Uterus (tissue), 4 donors: ENCODE data around the gene CHRD. TPM values are rescaled to one million over a fixed set of nuclear protein-coding genes. Genes with fewer than 3 reads are reported as not detected.

Experiments
- DNase-seq, 2 donors: peaks; one replicate each; pipeline ENCODE4 v3.0.0-alpha.2; 2019 to 2020
- H3K27ac ChIP-seq, 2 donors: fragments of 200-600 bp; sonication (generic); 1 replicate in 1 of 2; 2 replicates in 1 of 2; pipeline ENCODE4 v1.5.1; 2016 to 2018
- H3K27me3 ChIP-seq, 2 donors: fragments of 200-600 bp; sonication (generic); one replicate each; pipeline ENCODE4 v1.5.1; 2018 to 2019; ENCODE audit warnings: control low read depth in 1 of 2
- H3K36me3 ChIP-seq, 2 donors: fragments of 200-600 bp; sonication (generic); one replicate each; pipeline ENCODE4 v1.5.1; 2019; ENCODE audit warnings: control low read depth in 1 of 2
- H3K4me1 ChIP-seq, 2 donors: fragments of 200-600 bp; sonication (generic); one replicate each; pipeline ENCODE4 v1.5.1; 2018 to 2019; ENCODE audit warnings: control low read depth in 1 of 2
- H3K4me3 ChIP-seq, 2 donors: fragments of 200-600 bp; sonication (generic); 1 replicate in 1 of 2; 2 replicates in 1 of 2; pipeline ENCODE4 v1.5.1; 2018 to 2019; ENCODE audit warnings: mild to moderate bottlenecking in 1 of 2
- H3K9me3 ChIP-seq, 2 donors: fragments of 200-600 bp; sonication (generic); one replicate each; pipeline ENCODE4 v1.5.1; 2019; ENCODE audit warnings: control low read depth in 1 of 2
- CTCF ChIP-seq, 4 experiments: fragments of 200-600 bp in 2 of 4; fragments of 450-650 bp in 2 of 4; sonication (generic) in 2 of 4; IDR thresholded peaks; one replicate each; pipeline ENCODE4 v1.5.1; 2016 to 2019; ENCODE audit warnings: antibody characterized with exemption in 4 of 4, mild to moderate bottlenecking in 2 of 4, moderate library complexity in 1 of 4
- POLR2A ChIP-seq, 2 donors: fragments of 450-650 bp; IDR thresholded peaks; one replicate each; pipeline ENCODE4 v1.6.1; 2016; ENCODE audit warnings: antibody characterized with exemption in 2 of 2, mild to moderate bottlenecking in 1 of 2, moderate library complexity in 1 of 2
- intact Hi-C: fragments of 100-400 bp; cut with DNase I; formaldehyde crosslinking; loops from one replicate; pipeline ENCODE4 v1.15.1; 2023; ENCODE audit warnings: low total_unique reads
- total RNA-seq, 4 donors: library from RNA; depleted of rRNA in 3 of 4; stranded (reverse); fragments of >200 nt in 3 of 4; gene quantifications; one replicate each; pipeline versions ENCODE4 v1.1.0 to v1.2.4, GENCODE V29; 2014 to 2023
- donor health status: DM: yes; HTN: yes; CAD: no.

The CHRD gene
- total RNA-seq, 4 donors from 2014 or later, result 15.9 to 57.1 (median 30.7) TPM

DNA sequence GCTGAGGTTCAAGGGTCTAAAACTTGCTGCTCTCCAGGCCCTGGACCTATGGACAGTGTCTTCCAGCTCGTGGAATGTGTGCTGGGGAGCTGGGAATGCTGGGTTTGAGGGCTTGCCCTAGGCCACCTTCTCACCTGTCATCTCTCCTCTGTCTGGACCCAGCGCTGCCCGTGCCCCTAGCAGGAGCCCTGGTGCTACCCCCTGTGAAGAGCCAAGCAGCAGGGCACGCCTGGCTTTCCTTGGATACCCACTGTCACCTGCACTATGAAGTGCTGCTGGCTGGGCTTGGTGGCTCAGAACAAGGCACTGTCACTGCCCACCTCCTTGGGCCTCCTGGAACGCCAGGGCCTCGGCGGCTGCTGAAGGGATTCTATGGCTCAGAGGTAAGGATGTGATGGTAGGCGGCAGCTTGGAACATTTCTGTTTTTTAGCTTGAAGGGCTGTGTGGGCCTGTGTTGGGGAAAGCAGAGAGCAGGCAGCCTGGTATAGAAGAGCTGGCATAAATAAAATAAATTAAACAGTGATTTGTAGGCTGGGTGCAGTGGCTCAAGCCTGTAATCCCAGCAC lies 5.1 kb downstream of the CHRD start:
- Histone ChIP-seq H3K4me3 (no peak overlapping the region), H3K9me3 (no peaks in the 10 kb centered on the region), H3K27me3 (no peaks in the 10 kb centered on the region), H3K4me1 (no peaks in the 10 kb centered on the region), H3K36me3 (no peaks in the 10 kb centered on the region), H3K27ac (no peak overlapping the region)
- TF ChIP-seq CTCF (IDR thresholded peaks at IDR 0.05), result no peak
- TF ChIP-seq POLR2A (IDR thresholded peaks at IDR 0.05), result no peak
- intact Hi-C loops, result no loop called here
- DNase-seq, result no peak

DNA sequence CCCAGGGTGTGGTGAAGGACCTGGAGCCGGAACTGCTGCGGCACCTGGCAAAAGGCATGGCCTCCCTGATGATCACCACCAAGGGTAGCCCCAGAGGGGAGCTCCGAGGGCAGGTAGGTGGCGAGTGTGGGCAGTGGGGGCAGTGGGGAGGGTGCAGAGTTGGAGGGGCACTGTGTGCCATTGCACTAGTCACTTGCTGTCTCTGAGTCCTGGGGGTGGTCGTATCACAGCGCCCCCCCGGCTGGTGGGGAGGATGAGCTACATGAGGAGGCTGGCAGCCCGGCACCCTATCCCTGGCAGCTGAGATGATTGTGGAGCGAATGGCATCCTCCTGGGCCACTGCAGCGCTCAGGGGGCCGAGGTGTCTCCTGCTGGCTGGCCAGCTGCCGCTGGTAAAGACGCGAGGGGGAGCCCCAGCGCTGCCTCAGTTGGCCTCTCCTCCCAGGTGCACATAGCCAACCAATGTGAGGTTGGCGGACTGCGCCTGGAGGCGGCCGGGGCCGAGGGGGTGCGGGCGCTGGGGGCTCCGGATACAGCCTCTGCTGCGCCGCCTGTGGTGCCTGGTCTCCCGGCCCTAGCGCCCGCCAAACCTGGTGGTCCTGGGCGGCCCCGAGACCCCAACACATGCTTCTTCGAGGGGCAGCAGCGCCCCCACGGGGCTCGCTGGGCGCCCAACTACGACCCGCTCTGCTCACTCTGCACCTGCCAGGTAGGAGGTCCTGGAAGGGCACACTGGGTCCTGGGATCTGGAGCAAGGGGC lies 6.4 kb downstream of the CHRD start:
- no peak for TF ChIP-seq CTCF (IDR thresholded peaks at IDR 0.05)
- TF ChIP-seq POLR2A (IDR thresholded peaks at IDR 0.05), result no peak
- Histone ChIP-seq H3K27ac (no peak overlapping the region), H3K4me1 (no peaks in the 10 kb centered on the region), H3K27me3 (no peaks in the 10 kb centered on the region), H3K4me3 (no peak overlapping the region), H3K9me3 (no peaks in the 10 kb centered on the region), H3K36me3 (no peaks in the 10 kb centered on the region)
- intact Hi-C loops, result no loop called here
- DNase-seq, result no peak

- Histone ChIP-seq H3K4me3 (no peak overlapping the region), H3K4me1 (no peaks in the 10 kb centered on the region), H3K9me3 (no peaks in the 10 kb centered on the region), H3K27me3 (no peaks in the 10 kb centered on the region), H3K36me3 (no peaks in the 10 kb centered on the region), H3K27ac (no peak overlapping the region)
- TF ChIP-seq CTCF (IDR thresholded peaks at IDR 0.05), result no peak
- TF ChIP-seq POLR2A (IDR thresholded peaks at IDR 0.05), result no peak
- DNase-seq, result no peak
- intact Hi-C loops, result no loop called here
Observed at GRCh38 chr3:184387174-184387714, 7.4 kb downstream of the CHRD start.

GRCh38 chr3:184388164-184388935 lies 8.5 kb downstream of the CHRD start:
- Histone ChIP-seq H3K4me3 (no peak overlapping the region), H3K4me1 (no peaks in the 10 kb centered on the region), H3K9me3 (no peaks in the 10 kb centered on the region), H3K36me3 (no peaks in the 10 kb centered on the region), H3K27ac (no peak overlapping the region), H3K27me3 (no peaks in the 10 kb centered on the region)
- no peak for DNase-seq
- intact Hi-C loops, result no loop called here
- TF ChIP-seq POLR2A (IDR thresholded peaks at IDR 0.05), result no peak
- no peak for TF ChIP-seq CTCF (IDR thresholded peaks at IDR 0.05)

DNA sequence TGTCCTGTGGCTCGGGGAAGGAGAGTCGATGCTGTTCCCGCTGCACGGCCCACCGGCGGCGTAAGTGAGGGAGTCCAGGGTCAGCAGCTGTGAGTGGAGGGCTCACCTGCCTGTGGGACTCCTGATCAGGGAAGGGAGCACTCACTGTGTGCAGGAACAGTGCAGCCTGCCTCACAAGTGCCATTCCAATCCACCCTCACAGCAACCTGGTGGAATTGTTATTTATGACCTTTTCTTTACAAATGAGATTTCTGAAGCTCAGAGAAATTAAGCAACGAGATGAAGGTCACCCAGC lies 9.0 kb downstream of the CHRD start:
- no peak for TF ChIP-seq CTCF (IDR thresholded peaks at IDR 0.05)
- no peak for TF ChIP-seq POLR2A (IDR thresholded peaks at IDR 0.05)
- H3K4me3 ChIP-seq, result no peak overlapping the region
- H3K27me3 ChIP-seq, result no peaks in the 10 kb centered on the region
- H3K9me3 ChIP-seq, result no peaks in the 10 kb centered on the region
- intact Hi-C loops, result no loop called here
- no peak for DNase-seq
- no peaks in the 10 kb centered on the region for H3K36me3 ChIP-seq
- H3K4me1 ChIP-seq, result no peaks in the 10 kb centered on the region
- no peak overlapping the region for H3K27ac ChIP-seq
